Measurements from ENCODE around the gene ARHGAP22.

Gene ARHGAP22

GRCh38 chr10:48507933-48508790, 96.7 kb downstream of the ARHGAP22 start:
- TF ChIP-seq SIN3A (IDR thresholded peaks at IDR 0.05; ENCODE audit: borderline replicate concordance, insufficient read depth, low read length) (no peak), REST (IDR thresholded peaks at IDR 0.05; ENCODE audit: insufficient read depth in 1 of 2, low read depth in 2 of 2, low read length in 2 of 2) (no peak), TAF1 (IDR thresholded peaks at IDR 0.05; ENCODE audit: borderline replicate concordance, insufficient read depth, low read length) (no peak)

- TF ChIP-seq TAF1 (IDR thresholded peaks at IDR 0.05; ENCODE audit: borderline replicate concordance, insufficient read depth, low read length) (no peak), SIN3A (IDR thresholded peaks at IDR 0.05; ENCODE audit: borderline replicate concordance, insufficient read depth, low read length) (no peak), POLR2AphosphoS5 (IDR thresholded peaks at IDR 0.05; ENCODE audit: low read depth, low read length) (no peak), REST (IDR thresholded peaks at IDR 0.05; ENCODE audit: insufficient read depth in 1 of 2, low read depth in 2 of 2, low read length in 2 of 2) (no peak), FOXP2 (optimal IDR thresholded peaks at IDR 0.05; ENCODE audit: borderline replicate concordance, extremely low read depth, extremely low read length, insufficient read depth) (no peak)
Measured at GRCh38 chr10:48507494-48507893, 97.4 kb downstream of the ARHGAP22 start.

- no peak for TF ChIP-seq SIN3A (IDR thresholded peaks at IDR 0.05; ENCODE audit: borderline replicate concordance, insufficient read depth, low read length)
- TF ChIP-seq REST (IDR thresholded peaks at IDR 0.05; ENCODE audit: insufficient read depth in 1 of 2, low read depth in 2 of 2, low read length in 2 of 2) = no peak
- no peak for TF ChIP-seq POLR2AphosphoS5 (IDR thresholded peaks at IDR 0.05; ENCODE audit: low read depth, low read length)
Measured at GRCh38 chr10:48506147-48506917, 98.5 kb downstream of the ARHGAP22 start.

- no peak for TF ChIP-seq POLR2AphosphoS5 (IDR thresholded peaks at IDR 0.05; ENCODE audit: low read depth, low read length)
Measured at GRCh38 chr10:48505394-48506112, 99.3 kb downstream of the ARHGAP22 start.

GRCh38 chr10:48504141-48504885, 100.6 kb downstream of the ARHGAP22 start:
- TF ChIP-seq FOXP2 (optimal IDR thresholded peaks at IDR 0.05; ENCODE audit: borderline replicate concordance, extremely low read depth, extremely low read length, insufficient read depth) (no peak), TAF1 (IDR thresholded peaks at IDR 0.05; ENCODE audit: borderline replicate concordance, insufficient read depth, low read length) (no peak), SIN3A (IDR thresholded peaks at IDR 0.05; ENCODE audit: borderline replicate concordance, insufficient read depth, low read length) (no peak), REST (IDR thresholded peaks at IDR 0.05; ENCODE audit: insufficient read depth in 1 of 2, low read depth in 2 of 2, low read length in 2 of 2) (no peak), POLR2AphosphoS5 (IDR thresholded peaks at IDR 0.05; ENCODE audit: low read depth, low read length) (no peak)

All from PFSK-1 (cell line).